Lower leg skin (tissue), 3 donors: ENCODE measurements around the gene TSC22D3.

ENCODE experiments used
- POLR2A ChIP-seq, 2 donors: fragments of 450-650 bp; IDR thresholded peaks; one replicate each; pipeline ENCODE4 v1.6.1; 2016 to 2017; ENCODE audit warnings: antibody characterized with exemption in 2 of 2, mild to moderate bottlenecking in 1 of 2, moderate library complexity in 1 of 2
- TF ChIP-seq, protein P1 (sequence below), 3 donors: fragments of 450-650 bp; IDR thresholded peaks; one replicate each; pipeline ENCODE4 v1.5.1; 2016; ENCODE audit warnings: antibody characterized with exemption in 3 of 3, mild to moderate bottlenecking in 3 of 3, moderate library complexity in 2 of 3

DNA sequence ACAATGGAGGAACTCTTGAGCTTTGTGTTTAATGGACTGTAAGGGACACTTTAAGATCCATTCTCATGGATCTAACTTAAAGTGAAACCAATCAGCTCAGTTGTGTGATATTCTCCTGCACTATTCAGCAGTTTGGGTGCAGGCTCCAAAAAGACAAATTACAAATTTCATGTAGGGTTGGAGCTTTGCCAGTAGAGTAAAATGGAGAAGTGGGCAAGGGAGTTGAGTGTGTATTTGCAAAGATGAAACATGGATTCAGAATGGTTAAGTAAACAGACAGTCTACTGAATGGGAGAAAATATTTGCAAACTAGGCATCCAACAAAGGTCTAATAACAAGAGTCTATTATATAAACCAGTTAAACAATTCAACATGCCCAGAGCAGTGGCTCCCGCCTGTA is 28.8 kb upstream of the TSC22D3 start:
- TF ChIP-seq, protein P1, sequence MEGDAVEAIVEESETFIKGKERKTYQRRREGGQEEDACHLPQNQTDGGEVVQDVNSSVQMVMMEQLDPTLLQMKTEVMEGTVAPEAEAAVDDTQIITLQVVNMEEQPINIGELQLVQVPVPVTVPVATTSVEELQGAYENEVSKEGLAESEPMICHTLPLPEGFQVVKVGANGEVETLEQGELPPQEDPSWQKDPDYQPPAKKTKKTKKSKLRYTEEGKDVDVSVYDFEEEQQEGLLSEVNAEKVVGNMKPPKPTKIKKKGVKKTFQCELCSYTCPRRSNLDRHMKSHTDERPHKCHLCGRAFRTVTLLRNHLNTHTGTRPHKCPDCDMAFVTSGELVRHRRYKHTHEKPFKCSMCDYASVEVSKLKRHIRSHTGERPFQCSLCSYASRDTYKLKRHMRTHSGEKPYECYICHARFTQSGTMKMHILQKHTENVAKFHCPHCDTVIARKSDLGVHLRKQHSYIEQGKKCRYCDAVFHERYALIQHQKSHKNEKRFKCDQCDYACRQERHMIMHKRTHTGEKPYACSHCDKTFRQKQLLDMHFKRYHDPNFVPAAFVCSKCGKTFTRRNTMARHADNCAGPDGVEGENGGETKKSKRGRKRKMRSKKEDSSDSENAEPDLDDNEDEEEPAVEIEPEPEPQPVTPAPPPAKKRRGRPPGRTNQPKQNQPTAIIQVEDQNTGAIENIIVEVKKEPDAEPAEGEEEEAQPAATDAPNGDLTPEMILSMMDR (IDR thresholded peaks at IDR 0.05) = no peak
- no peak for TF ChIP-seq POLR2A (IDR thresholded peaks at IDR 0.05)
